ENCODE measurements around the gene EN2. TPM values are rescaled to one million over a fixed set of nuclear protein-coding genes. Genes with fewer than 3 reads are reported as not detected.

Gene EN2
- total and polyA plus RNA-seq, 2 of the 4 experiments (the other 2 are of a cell fraction), result not detected

GRCh38 chr7:155470686-155471638 is 13.0 kb downstream of the EN2 start:
- dilution Hi-C loops (cut with HindIII; ENCODE audit: low sequenced_read_pairs, unreplicated experiment) (no loop called here), intact Hi-C loops (cut with micrococcal nuclease) (no loop called here), in situ Hi-C loops (cut with MboI; ENCODE audit: low sequenced_read_pairs) (no loop called here)
- Histone ChIP-seq H2BK15ac (ENCODE audit: low read depth, low read length) (no peak overlapping the region), H3K27ac (ENCODE audit: insufficient read depth, low read length) (no peak overlapping the region), H3K9me1 (ENCODE audit: insufficient read depth, low read length) (no peaks in the 10 kb centered on the region), H4K91ac (ENCODE audit: insufficient read depth, low read depth, low read length) (no peak overlapping the region), H2AFZ (replicated peaks; ENCODE audit: low read length, poor library complexity) (peak overlapping the region; percentile 72), H3K9ac (ENCODE audit: low read depth, low read length) (no peak overlapping the region), H3K4me1 (ENCODE audit: control insufficient read depth, insufficient read depth, low read length) (no peaks in the 10 kb centered on the region), H3K18ac (ENCODE audit: low read depth, low read length) (no peak overlapping the region), H3K23ac (ENCODE audit: low read depth, low read length) (no peak overlapping the region), H4K20me1 (ENCODE audit: insufficient read depth, low read length) (no peaks in the 10 kb centered on the region), H4K8ac (ENCODE audit: low read depth in 2 of 2, low read length in 2 of 2) (no peak overlapping the region), H2AK9ac (replicated peaks; ENCODE audit: low read depth, low read length, poor library complexity) (no peak overlapping the region), H4K5ac (ENCODE audit: low read depth, low read length) (no peak overlapping the region), H3K56ac (ENCODE audit: extremely low read depth, insufficient read depth, low read length) (no peak overlapping the region), H3K9me3 (ENCODE audit: control insufficient read depth, insufficient read depth, low read length) (no peaks in the 10 kb centered on the region), H3K4me2 (ENCODE audit: low read depth, low read length) (no peak overlapping the region), H3K79me1 (ENCODE audit: low read depth in 1 of 2, low read length in 2 of 2) (no peaks in the 10 kb centered on the region), H2BK120ac (ENCODE audit: low read depth, low read length) (no peak overlapping the region), H2BK5ac (ENCODE audit: low read depth, low read length, poor library complexity, severe bottlenecking) (no peak overlapping the region), H3K4me3 (ENCODE audit: insufficient read depth, low read depth, low read length) (no peak overlapping the region), H3K27me3 (ENCODE audit: control insufficient read depth, insufficient read depth, low read length) (peaks cover 76% of the 10 kb centered on the region), H3K36me3 (ENCODE audit: control insufficient read depth, insufficient read depth, low read length) (no peaks in the 10 kb centered on the region), H2AK5ac (ENCODE audit: low read depth, low read length) (no peak overlapping the region), H3K4ac (ENCODE audit: low read depth, low read length) (no peak overlapping the region), H3K14ac (replicated peaks; ENCODE audit: low read depth, low read length) (no peak overlapping the region), H2BK20ac (ENCODE audit: low read depth, low read length) (no peak overlapping the region)
- TF ChIP-seq RAD21 (IDR thresholded peaks at IDR 0.05; ENCODE audit: low read length), result no peak
- no peak for TF ChIP-seq RCOR1 (IDR thresholded peaks at IDR 0.05; ENCODE audit: insufficient replicate concordance, low read length)
- TF ChIP-seq SMC3 (IDR thresholded peaks at IDR 0.05; ENCODE audit: low read depth, low read length), result no peak
- no peak for TF ChIP-seq CTCF (conservative IDR thresholded peaks at IDR 0.05; ENCODE audit: low read depth, low read length)
- no peak for TF ChIP-seq FOS (IDR thresholded peaks at IDR 0.05; ENCODE audit: low read depth, low read length)
- no peak for TF ChIP-seq MAZ (IDR thresholded peaks at IDR 0.05; ENCODE audit: borderline replicate concordance, low read depth, low read length)
- no peak for TF ChIP-seq USF2 (IDR thresholded peaks at IDR 0.05; ENCODE audit: low read depth, low read length)
- no peak for TF ChIP-seq NFE2L2 (IDR thresholded peaks at IDR 0.05; ENCODE audit: low read depth, low read length)
- TF ChIP-seq RFX5 (IDR thresholded peaks at IDR 0.05; ENCODE audit: low read depth, low read length), result no peak
- no peak for TF ChIP-seq MAFK (IDR thresholded peaks at IDR 0.05; ENCODE audit: low read depth, low read length)
- TF ChIP-seq ELK1 (IDR thresholded peaks at IDR 0.05; ENCODE audit: borderline replicate concordance, low read depth, low read length), result no peak
- TF ChIP-seq POLR2A (IDR thresholded peaks at IDR 0.05; ENCODE audit: low read depth, low read length), result no peak
- no peak for TF ChIP-seq MXI1 (IDR thresholded peaks at IDR 0.05; ENCODE audit: borderline replicate concordance, low read depth, low read length)
- no peak for TF ChIP-seq CEBPB (IDR thresholded peaks at IDR 0.05; ENCODE audit: low read depth, low read length)
- TF ChIP-seq CHD1 (IDR thresholded peaks at IDR 0.05; ENCODE audit: low read depth, low read length), result no peak
- no peak for DNase-seq
- ChIA-PET CTCF (no interaction called here), POLR2A (ENCODE audit: unreplicated experiment) (no interaction called here)
- ATAC-seq (ENCODE audit: low read depth), result no peak
- BruUV-seq (replicated peaks), result no TSS peak
- WGBS, 2 experiments (ENCODE audit: extremely low coverage in 2 of 2, insufficient read length in 1 of 2), result 20% methylated on average over 1 of the region's 24 CpGs; no CpG with 5 or more reads in 1 of the 2 experiments
